ENCODE data around the gene GAPDHS.

The GAPDHS gene

GRCh38 chr19:35501684-35502083, 31.6 kb upstream of the GAPDHS start:
- no peak for TF ChIP-seq ZNF274 (IDR thresholded peaks at IDR 0.05; ENCODE audit: low read depth, low read length)

GRCh38 chr19:35502751-35503150, 30.5 kb upstream of the GAPDHS start:
- TF ChIP-seq ZNF274 (IDR thresholded peaks at IDR 0.05; ENCODE audit: low read depth, low read length), result no peak
- H3K4me3 ChIP-seq (ENCODE audit: low read length), result no peak overlapping the region

More at GRCh38 chr19:35501684-35502083, 31.6 kb upstream of the GAPDHS start:
- H3K4me3 ChIP-seq (ENCODE audit: low read length), result no peak overlapping the region

GRCh38 chr19:35506011-35506410, 27.2 kb upstream of the GAPDHS start:
- TF ChIP-seq ZNF274 (IDR thresholded peaks at IDR 0.05; ENCODE audit: low read depth, low read length), result no peak
- no peak overlapping the region for H3K4me3 ChIP-seq (ENCODE audit: low read length)

- H3K4me3 ChIP-seq (ENCODE audit: low read length), result no peak overlapping the region
- TF ChIP-seq ZNF274 (IDR thresholded peaks at IDR 0.05; ENCODE audit: low read depth, low read length), result no peak
Measured at GRCh38 chr19:35507561-35507960, 25.7 kb upstream of the GAPDHS start.

- no peak for TF ChIP-seq ZNF274 (IDR thresholded peaks at IDR 0.05; ENCODE audit: low read depth, low read length)
- no peak overlapping the region for H3K4me3 ChIP-seq (ENCODE audit: low read length)
Measured at GRCh38 chr19:35508129-35508528, 25.1 kb upstream of the GAPDHS start.

- TF ChIP-seq ZNF274 (IDR thresholded peaks at IDR 0.05; ENCODE audit: low read depth, low read length), result no peak
- peak overlapping the region; percentile 38 for H3K4me3 ChIP-seq (ENCODE audit: low read length)
Measured at GRCh38 chr19:35509018-35509652, 24.1 kb upstream of the GAPDHS start.

- H3K4me3 ChIP-seq (ENCODE audit: low read length), result peak overlapping the region; percentile 38
- TF ChIP-seq ZNF274 (IDR thresholded peaks at IDR 0.05; ENCODE audit: low read depth, low read length), result no peak
Measured at GRCh38 chr19:35509861-35510625, 23.2 kb upstream of the GAPDHS start.

GRCh38 chr19:35510626-35510964, 22.7 kb upstream of the GAPDHS start:
- no peak overlapping the region for H3K4me3 ChIP-seq (ENCODE audit: low read length)
- TF ChIP-seq ZNF274 (IDR thresholded peaks at IDR 0.05; ENCODE audit: low read depth, low read length), result no peak

GRCh38 chr19:35511337-35511736, 21.9 kb upstream of the GAPDHS start:
- H3K4me3 ChIP-seq (ENCODE audit: low read length), result no peak overlapping the region
- no peak for TF ChIP-seq ZNF274 (IDR thresholded peaks at IDR 0.05; ENCODE audit: low read depth, low read length)

GRCh38 chr19:35512831-35513627, 20.2 kb upstream of the GAPDHS start:
- no peak for TF ChIP-seq ZNF274 (IDR thresholded peaks at IDR 0.05; ENCODE audit: low read depth, low read length)
- H3K4me3 ChIP-seq (ENCODE audit: low read length), result no peak overlapping the region

GRCh38 chr19:35513628-35514281, 19.5 kb upstream of the GAPDHS start, which contains the start of gene DMKN:
DMKN (minus strand) TSS chr19:35513649; CDS start chr19:35513475, 174 bp downstream.
- no peak for TF ChIP-seq ZNF274 (IDR thresholded peaks at IDR 0.05; ENCODE audit: low read depth, low read length)
- no peak within 1 kb of the TSS for H3K4me3 ChIP-seq (ENCODE audit: low read length)

- TF ChIP-seq ZNF274 (IDR thresholded peaks at IDR 0.05; ENCODE audit: low read depth, low read length), result no peak
- no peak overlapping the region for H3K4me3 ChIP-seq (ENCODE audit: low read length)
Measured at GRCh38 chr19:35514282-35514809, 18.9 kb upstream of the GAPDHS start.

GRCh38 chr19:35516310-35516709, 16.9 kb upstream of the GAPDHS start:
- no peak overlapping the region for H3K4me3 ChIP-seq (ENCODE audit: low read length)
- no peak for TF ChIP-seq ZNF274 (IDR thresholded peaks at IDR 0.05; ENCODE audit: low read depth, low read length)

- no peak for TF ChIP-seq ZNF274 (IDR thresholded peaks at IDR 0.05; ENCODE audit: low read depth, low read length)
- no peak overlapping the region for H3K4me3 ChIP-seq (ENCODE audit: low read length)
Measured at GRCh38 chr19:35517342-35517741, 15.9 kb upstream of the GAPDHS start.

Data from GM08714 (cell line).